GM23338 (cell line): ENCODE measurements around the gene DNAJC13.

Source experiments
- CREB1 ChIP-seq: fragments of 250-450 bp; sonication (Bioruptor Pico); IDR thresholded peaks from 2 replicates; pipeline ENCODE4 v1.5.0; 2020; ENCODE audit warnings: low read depth, mild to moderate bottlenecking, moderate library complexity
- CTCF ChIP-seq, 2 experiments: fragments of 200-600 bp in 1 of 2; sonication (generic) in 1 of 2; conservative IDR thresholded peaks; 2 replicates each; pipeline versions ENCODE4 v1.5.1 to v1.6.1; 2016 to 2017; ENCODE audit warnings: antibody characterized with exemption in 2 of 2, low read depth in 2 of 2, mild to moderate bottlenecking in 2 of 2, moderate library complexity in 1 of 2
- EZH2 ChIP-seq: fragments of 200-600 bp; sonication (generic); IDR thresholded peaks from one replicate; pipeline ENCODE4 v1.8.0; 2017; ENCODE audit warnings: antibody characterized with exemption, mild to moderate bottlenecking, low read depth; ENCODE audit not compliant: unreplicated experiment
- EZH2phosphoT487 ChIP-seq: fragments of 200-600 bp; sonication (generic); IDR thresholded peaks from one replicate; pipeline ENCODE4 v1.8.1; 2018; ENCODE audit warnings: antibody characterized with exemption; ENCODE audit not compliant: unreplicated experiment
- NANOG ChIP-seq: IDR thresholded peaks from 2 replicates; pipeline ENCODE4 v1.6.1; 2016; ENCODE audit warnings: antibody characterized with exemption, borderline replicate concordance
- POLR2AphosphoS5 ChIP-seq: IDR thresholded peaks from 2 replicates; pipeline ENCODE4 v1.6.1; 2016; ENCODE audit warnings: antibody characterized with exemption, low read depth
- REST ChIP-seq: IDR thresholded peaks from one replicate; pipeline ENCODE4 v1.6.1; 2018; ENCODE audit warnings: antibody characterized with exemption; ENCODE audit not compliant: unreplicated experiment
- ZNF462 ChIP-seq: fragments of 250-450 bp; sonication (Bioruptor Pico); IDR thresholded peaks from 2 replicates; pipeline ENCODE4 v1.5.0; 2020; ENCODE audit warnings: mild to moderate bottlenecking, moderate library complexity

- TF ChIP-seq ZNF462 (CRISPR knock-in tag) (no peak), CTCF (conservative IDR thresholded peaks at IDR 0.05; ENCODE audit: low read depth in 2 of 2) (no peak), REST (no peak), EZH2 (no peak), POLR2AphosphoS5 (no peak), EZH2phosphoT487 (no peak), CREB1 (CRISPR knock-in tag) (no peak), NANOG (no peak)
Measured at GRCh38 chr3:132461544-132461943, 44.2 kb downstream of the DNAJC13 start.
